ENCODE measurements around the gene MUC22.
"Not testable (repeated sequence)": the region's sequence is repeated elsewhere in the genome, so short reads cannot be mapped to it uniquely, and the experiment has no call there.

Gene MUC22

GRCh38 chr6:30979141-30979540, 31.1 kb upstream of the MUC22 start:
- TF ChIP-seq TAF1 (IDR thresholded peaks at IDR 0.05; ENCODE audit: borderline replicate concordance, low read depth, low read length) (no peak), POLR2A (IDR thresholded peaks at IDR 0.05; ENCODE audit: low read depth, low read length) (no peak), POLR2AphosphoS5 (IDR thresholded peaks at IDR 0.05; ENCODE audit: low read depth, low read length) (no peak)
- no peak for FAIRE-seq
- DNase-seq (ENCODE audit: insufficient read length), result no peak

DNA sequence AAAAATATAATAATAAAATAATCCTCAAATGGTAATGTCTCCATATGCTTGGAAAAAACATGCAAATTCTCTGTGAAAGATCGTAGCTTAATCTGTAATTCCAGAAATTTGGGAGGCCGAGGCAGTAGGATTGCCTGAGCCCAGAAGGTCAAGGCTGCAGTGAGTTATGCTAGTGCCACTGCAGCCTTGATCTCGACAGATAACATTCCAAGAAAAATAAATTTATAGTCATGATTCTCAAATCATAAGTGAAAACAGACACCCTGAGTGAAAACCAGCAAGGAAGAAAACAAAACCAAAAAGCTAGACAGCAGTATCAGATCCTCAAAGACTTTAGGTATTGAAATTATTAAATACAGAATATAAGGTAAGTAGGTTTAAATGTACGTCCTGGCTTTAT, 30.6 kb upstream of the MUC22 start:
- no peak for DNase-seq (ENCODE audit: insufficient read length)
- no peak for FAIRE-seq
- TF ChIP-seq TAF1 (IDR thresholded peaks at IDR 0.05; ENCODE audit: borderline replicate concordance, low read depth, low read length), result no peak
- TF ChIP-seq POLR2A (IDR thresholded peaks at IDR 0.05; ENCODE audit: low read depth, low read length), result no peak
- no peak for TF ChIP-seq POLR2AphosphoS5 (IDR thresholded peaks at IDR 0.05; ENCODE audit: low read depth, low read length)

DNA sequence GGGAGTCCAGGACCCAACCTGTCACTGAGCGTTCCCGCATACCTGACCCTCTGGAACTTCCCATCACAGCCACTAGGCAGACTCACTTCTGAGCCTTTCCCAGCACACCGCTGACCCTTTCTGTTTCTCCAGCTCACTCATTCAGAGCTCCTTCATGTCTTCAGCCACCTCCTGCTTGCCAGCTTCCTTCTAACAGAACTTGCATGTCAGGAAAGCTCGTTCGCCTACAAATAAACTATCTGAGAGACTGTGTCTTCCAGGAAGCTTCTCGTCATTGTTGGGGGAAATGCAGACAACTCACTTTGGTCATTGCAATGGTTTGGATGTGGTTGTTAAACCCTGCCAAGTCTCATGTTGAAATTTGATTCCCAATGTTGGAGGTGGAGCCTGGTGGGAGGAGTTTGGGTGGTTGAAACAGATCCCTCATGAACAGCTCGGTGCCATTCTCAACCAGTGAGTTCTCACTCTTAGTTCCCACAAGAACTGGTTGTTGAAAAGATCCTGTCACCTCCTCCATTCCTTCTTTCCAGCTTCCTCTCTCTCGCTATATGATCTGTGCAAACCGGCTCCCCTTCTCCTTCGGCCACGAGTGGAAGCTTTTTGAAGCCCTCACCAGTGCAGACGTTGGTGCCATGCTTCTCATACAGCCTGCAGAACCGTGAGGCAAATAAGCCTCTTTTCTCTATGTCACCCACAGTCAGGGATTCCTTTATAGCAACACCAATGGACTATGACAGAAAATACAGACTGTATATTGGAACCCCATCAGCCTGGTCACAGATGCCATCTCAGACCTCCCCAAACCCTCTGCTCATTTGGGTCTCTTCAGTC, 28.1 kb upstream of the MUC22 start:
- DNase-seq (ENCODE audit: insufficient read length), result no peak
- TF ChIP-seq TAF1 (IDR thresholded peaks at IDR 0.05; ENCODE audit: borderline replicate concordance, low read depth, low read length) (no peak), POLR2A (IDR thresholded peaks at IDR 0.05; ENCODE audit: low read depth, low read length) (no peak), POLR2AphosphoS5 (IDR thresholded peaks at IDR 0.05; ENCODE audit: low read depth, low read length) (no peak)

GRCh38 chr6:30983439-30983838, 26.8 kb upstream of the MUC22 start, which contains the start of gene MUC21:
TSS of gene MUC21 (plus strand) at chr6:30983718. CDS start at chr6:30983959, 241 bp downstream.
- FAIRE-seq (no peak), DNase-seq (ENCODE audit: insufficient read length) (no peak)
- TF ChIP-seq TAF1 (IDR thresholded peaks at IDR 0.05; ENCODE audit: borderline replicate concordance, low read depth, low read length) (no peak), POLR2AphosphoS5 (IDR thresholded peaks at IDR 0.05; ENCODE audit: low read depth, low read length) (no peak), POLR2A (IDR thresholded peaks at IDR 0.05; ENCODE audit: low read depth, low read length) (no peak)

More for the DNA sequence above, 28.1 kb upstream of the MUC22 start:
- FAIRE-seq, result no peak

DNA sequence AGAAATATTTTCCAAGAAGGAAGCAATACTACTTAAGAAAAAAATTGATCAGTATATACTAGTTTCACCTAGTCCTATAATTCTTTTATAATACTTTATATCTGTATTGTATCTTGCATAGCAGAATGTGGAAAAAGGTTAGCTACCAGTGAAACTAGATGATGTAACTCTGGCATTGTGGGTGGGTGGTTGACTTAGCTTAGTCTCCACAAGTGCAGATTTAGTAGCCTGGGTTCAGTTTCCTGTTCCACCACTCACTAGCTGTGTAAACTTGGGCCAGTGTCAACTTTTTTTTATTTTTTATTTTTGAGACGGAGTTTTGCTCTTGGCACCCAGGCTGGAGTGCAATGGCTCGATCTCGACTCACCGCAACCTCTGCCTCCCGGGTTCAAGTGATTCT, 24.8 kb upstream of the MUC22 start:
- TF ChIP-seq POLR2AphosphoS5 (IDR thresholded peaks at IDR 0.05; ENCODE audit: low read depth, low read length), result no peak
- DNase-seq (ENCODE audit: insufficient read length) (no peak), FAIRE-seq (no peak)

GRCh38 chr6:30987304-30987703, 23.0 kb upstream of the MUC22 start:
- TF ChIP-seq POLR2A (IDR thresholded peaks at IDR 0.05; ENCODE audit: low read depth, low read length) (no peak), POLR2AphosphoS5 (IDR thresholded peaks at IDR 0.05; ENCODE audit: low read depth, low read length) (no peak), TAF1 (IDR thresholded peaks at IDR 0.05; ENCODE audit: borderline replicate concordance, low read depth, low read length) (no peak)
- DNase-seq (ENCODE audit: insufficient read length) (no peak), FAIRE-seq (no peak)

DNA sequence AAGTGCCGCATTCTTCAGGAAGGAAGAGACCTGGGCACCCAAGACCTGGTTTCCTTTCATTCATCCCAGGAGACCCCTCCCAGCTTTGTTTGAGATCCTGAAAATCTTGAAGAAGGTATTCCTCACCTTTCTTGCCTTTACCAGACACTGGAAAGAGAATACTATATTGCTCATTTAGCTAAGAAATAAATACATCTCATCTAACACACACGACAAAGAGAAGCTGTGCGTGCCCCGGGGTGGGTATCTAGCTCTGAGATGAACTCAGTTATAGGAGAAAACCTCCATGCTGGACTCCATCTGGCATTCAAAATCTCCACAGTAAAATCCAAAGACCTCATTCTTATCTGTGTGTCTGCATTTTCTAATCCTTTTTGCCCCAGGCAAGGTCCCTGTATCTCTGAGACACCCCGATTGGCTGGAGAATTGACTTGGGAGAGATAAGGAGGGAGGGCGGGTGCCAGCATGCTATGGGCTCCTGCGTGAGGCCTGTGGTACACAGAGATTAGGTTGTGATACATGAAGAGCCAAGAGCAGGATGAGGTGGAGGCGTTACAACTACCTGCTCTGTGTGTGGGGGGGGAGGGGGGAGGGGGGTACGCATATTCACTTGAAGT, 22.0 kb upstream of the MUC22 start:
- no peak for TF ChIP-seq POLR2A (IDR thresholded peaks at IDR 0.05; ENCODE audit: low read depth, low read length)
- no peak for TF ChIP-seq POLR2AphosphoS5 (IDR thresholded peaks at IDR 0.05; ENCODE audit: low read depth, low read length)
- no peak for TF ChIP-seq TAF1 (IDR thresholded peaks at IDR 0.05; ENCODE audit: borderline replicate concordance, low read depth, low read length)
- no peak for FAIRE-seq

GRCh38 chr6:30990422-30991086, 19.7 kb upstream of the MUC22 start:
- TF ChIP-seq POLR2A (IDR thresholded peaks at IDR 0.05; ENCODE audit: low read depth, low read length) (no peak), POLR2AphosphoS5 (IDR thresholded peaks at IDR 0.05; ENCODE audit: low read depth, low read length) (no peak), TAF1 (IDR thresholded peaks at IDR 0.05; ENCODE audit: borderline replicate concordance, low read depth, low read length) (no peak)
- DNase-seq (ENCODE audit: insufficient read length) (peak; percentile 34), FAIRE-seq (peak; percentile 54)

More for the DNA sequence above, 22.0 kb upstream of the MUC22 start:
- DNase-seq (ENCODE audit: insufficient read length), result no peak

DNA sequence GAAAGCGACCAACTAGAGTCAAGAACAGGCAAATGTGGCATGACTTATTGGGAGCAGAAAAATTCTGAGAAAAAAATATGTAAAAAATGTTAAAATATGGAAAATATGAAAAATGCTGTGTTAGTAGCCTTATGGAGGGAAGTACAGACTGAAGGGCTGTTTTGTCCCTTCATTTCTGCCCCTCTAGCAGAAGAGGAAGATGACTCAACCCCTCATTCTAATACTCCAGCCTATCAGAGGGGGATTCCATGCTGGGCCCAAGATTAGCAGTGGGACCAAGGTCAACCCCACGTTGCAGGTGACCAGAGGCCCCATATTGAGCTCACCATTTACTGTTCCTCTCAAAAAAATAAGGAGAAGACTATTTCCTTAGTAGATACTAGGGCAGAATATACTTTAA, 18.4 kb upstream of the MUC22 start:
- TF ChIP-seq TAF1 (IDR thresholded peaks at IDR 0.05; ENCODE audit: borderline replicate concordance, low read depth, low read length) (no peak), POLR2A (IDR thresholded peaks at IDR 0.05; ENCODE audit: low read depth, low read length) (no peak), POLR2AphosphoS5 (IDR thresholded peaks at IDR 0.05; ENCODE audit: low read depth, low read length) (no peak)
- FAIRE-seq (no peak), DNase-seq (ENCODE audit: insufficient read length) (no peak)

GRCh38 chr6:30997301-30997700, 13.0 kb upstream of the MUC22 start:
- DNase-seq (ENCODE audit: insufficient read length) (no peak), FAIRE-seq (no peak)
- no peak for TF ChIP-seq POLR2A (IDR thresholded peaks at IDR 0.05; ENCODE audit: low read depth, low read length)
- TF ChIP-seq POLR2AphosphoS5 (IDR thresholded peaks at IDR 0.05; ENCODE audit: low read depth, low read length), result no peak
- TF ChIP-seq TAF1 (IDR thresholded peaks at IDR 0.05; ENCODE audit: borderline replicate concordance, low read depth, low read length), result no peak

- FAIRE-seq, result no peak
- no peak for DNase-seq (ENCODE audit: insufficient read length)
- no peak for TF ChIP-seq POLR2A (IDR thresholded peaks at IDR 0.05; ENCODE audit: low read depth, low read length)
- no peak for TF ChIP-seq TAF1 (IDR thresholded peaks at IDR 0.05; ENCODE audit: borderline replicate concordance, low read depth, low read length)
- no peak for TF ChIP-seq POLR2AphosphoS5 (IDR thresholded peaks at IDR 0.05; ENCODE audit: low read depth, low read length)
Measured at GRCh38 chr6:30998785-30999184, 11.5 kb upstream of the MUC22 start.

DNA sequence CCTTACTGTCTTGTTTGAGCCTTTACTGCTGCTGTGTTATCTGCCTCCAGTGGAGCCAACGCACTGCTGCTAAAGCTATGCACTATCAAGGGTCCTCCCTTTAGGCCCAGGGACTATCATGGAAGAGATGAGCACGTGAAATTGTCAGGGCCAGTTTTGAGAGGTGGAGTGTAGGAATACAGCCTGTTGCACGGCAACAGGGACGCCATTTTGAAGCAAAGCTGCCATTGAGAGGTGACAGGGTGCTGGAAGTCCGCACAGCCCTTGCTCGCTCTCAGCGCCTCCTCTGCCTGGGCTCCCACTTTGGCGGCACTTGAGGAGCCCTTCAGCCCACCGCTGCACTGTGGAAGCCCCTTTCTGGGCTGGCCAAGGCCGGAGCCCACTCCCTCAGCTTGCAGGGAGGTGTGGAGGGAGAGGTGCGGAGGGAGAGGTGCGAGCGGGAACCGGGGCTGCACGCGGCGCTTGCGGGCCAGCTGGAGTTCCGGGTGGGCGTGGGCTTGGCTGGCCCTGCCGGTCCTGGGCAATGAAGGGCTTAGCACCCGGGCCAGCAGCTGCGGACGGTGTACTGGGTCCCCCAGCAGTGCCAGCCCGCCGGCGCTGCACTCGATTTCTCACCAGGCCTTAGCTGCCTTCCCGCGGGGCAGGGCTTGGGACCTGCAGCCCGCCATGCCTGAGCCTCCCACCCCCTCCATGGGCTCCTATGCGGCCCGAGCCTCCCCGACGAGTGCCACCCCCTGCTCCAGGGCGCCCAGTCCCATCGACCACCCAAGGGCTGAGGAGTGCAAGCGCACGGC, 10.0 kb upstream of the MUC22 start:
- FAIRE-seq; DNase-seq (ENCODE audit: insufficient read length): not testable (repeated sequence)
